DND-41 (cell line): ENCODE data around the gene TBC1D8.
A peak's percentile ranks its signal among the peaks of the same experiment; 100 is the strongest.

Source experiments
- ATAC-seq: fragments of 200-7000 bp; cut with Tn5 transposase; 3 replicates; pipeline ENCODE4 v1.9.1; 2021; ENCODE audit warnings: low read depth; ENCODE audit not compliant: insufficient read depth
- DNase-seq: peaks from one replicate; pipeline ENCODE4 v3.0.0-alpha.2; 2020
- H2AFZ ChIP-seq: 2 replicates; pipeline ENCODE4 v1.6.0; 2012; ENCODE audit warnings: low read depth, low read length
- H3K27ac ChIP-seq: 2 replicates; pipeline ENCODE4 v1.5.1; 2012; ENCODE audit warnings: low read length, inconsistent platforms
- H3K27me3 ChIP-seq: fragments of 200-600 bp; sonication (generic); 2 replicates; pipeline ENCODE4 v1.6.0; 2012; ENCODE audit warnings: low read length, mild to moderate bottlenecking, inconsistent platforms; ENCODE audit not compliant: insufficient read depth, poor library complexity
- H3K36me3 ChIP-seq: 2 replicates; pipeline ENCODE4 v1.5.1; 2012; ENCODE audit warnings: low read length, inconsistent platforms; ENCODE audit not compliant: insufficient read depth
- H3K4me1 ChIP-seq: 2 replicates; pipeline ENCODE4 v1.5.1; 2012; ENCODE audit warnings: mild to moderate bottlenecking, low read length; ENCODE audit not compliant: insufficient read depth
- H3K4me2 ChIP-seq: 2 replicates; pipeline ENCODE4 v1.6.0; 2012; ENCODE audit warnings: mild to moderate bottlenecking, moderate library complexity, low read length, inconsistent platforms; ENCODE audit not compliant: insufficient read depth
- H3K4me3 ChIP-seq, 2 experiments: fragments of 200-600 bp in 1 of 2; shearing (Covaris generic) in 1 of 2; 2 replicates each; pipeline ENCODE4 v1.5.1; 2012 to 2016; ENCODE audit warnings: inconsistent platforms in 2 of 2, low read length in 2 of 2, mild to moderate bottlenecking in 2 of 2, low read depth in 1 of 2, moderate library complexity in 1 of 2
- H3K79me2 ChIP-seq: 2 replicates; pipeline ENCODE4 v1.6.0; 2012; ENCODE audit warnings: low read length, inconsistent platforms; ENCODE audit not compliant: insufficient read depth
- H3K9ac ChIP-seq: 2 replicates; pipeline ENCODE4 v1.6.0; 2012; ENCODE audit warnings: low read depth, mild to moderate bottlenecking, inconsistent platforms, low read length, moderate library complexity
- H3K9me3 ChIP-seq: 2 replicates; pipeline ENCODE4 v1.5.1; 2012; ENCODE audit warnings: low read length, moderate library complexity, mild to moderate bottlenecking, inconsistent platforms; ENCODE audit not compliant: insufficient read depth, severe bottlenecking
- H4K20me1 ChIP-seq: 2 replicates; pipeline ENCODE4 v1.6.0; 2012; ENCODE audit warnings: low read length; ENCODE audit not compliant: insufficient read depth
- EZH2 ChIP-seq: IDR thresholded peaks from 3 replicates; pipeline ENCODE4 v1.6.1; 2012; ENCODE audit warnings: borderline replicate concordance, low read depth, mild to moderate bottlenecking, moderate library complexity, low read length, inconsistent platforms; ENCODE audit not compliant: severe bottlenecking
- TF ChIP-seq, protein P1 (sequence below): IDR thresholded peaks from 2 replicates; pipeline ENCODE4 v1.5.1; 2012; ENCODE audit warnings: borderline replicate concordance, low read length, moderate library complexity, mild to moderate bottlenecking; ENCODE audit not compliant: poor library complexity, severe bottlenecking; ENCODE audit errors: extremely low read depth

Gene TBC1D8

GRCh38 chr2:101111262-101111838, 39.8 kb downstream of the TBC1D8 start:
- ATAC-seq (no peak), DNase-seq (no peak)
- Histone ChIP-seq H3K4me2 (no peak overlapping the region), H3K36me3 (no peaks in the 10 kb centered on the region), H3K4me3 (no peak overlapping the region), H2AFZ (no peak overlapping the region), H3K4me1 (peaks cover 82% of the 10 kb centered on the region), H3K79me2 (peaks cover 30% of the 10 kb centered on the region), H3K27me3 (no peaks in the 10 kb centered on the region), H4K20me1 (no peaks in the 10 kb centered on the region), H3K27ac (peak overlapping the region; percentile 58; the same call in 1 of the 2 replicates), H3K9me3 (no peaks in the 10 kb centered on the region), H3K9ac (no peak overlapping the region)
- no peak for TF ChIP-seq EZH2
- TF ChIP-seq, protein P1, sequence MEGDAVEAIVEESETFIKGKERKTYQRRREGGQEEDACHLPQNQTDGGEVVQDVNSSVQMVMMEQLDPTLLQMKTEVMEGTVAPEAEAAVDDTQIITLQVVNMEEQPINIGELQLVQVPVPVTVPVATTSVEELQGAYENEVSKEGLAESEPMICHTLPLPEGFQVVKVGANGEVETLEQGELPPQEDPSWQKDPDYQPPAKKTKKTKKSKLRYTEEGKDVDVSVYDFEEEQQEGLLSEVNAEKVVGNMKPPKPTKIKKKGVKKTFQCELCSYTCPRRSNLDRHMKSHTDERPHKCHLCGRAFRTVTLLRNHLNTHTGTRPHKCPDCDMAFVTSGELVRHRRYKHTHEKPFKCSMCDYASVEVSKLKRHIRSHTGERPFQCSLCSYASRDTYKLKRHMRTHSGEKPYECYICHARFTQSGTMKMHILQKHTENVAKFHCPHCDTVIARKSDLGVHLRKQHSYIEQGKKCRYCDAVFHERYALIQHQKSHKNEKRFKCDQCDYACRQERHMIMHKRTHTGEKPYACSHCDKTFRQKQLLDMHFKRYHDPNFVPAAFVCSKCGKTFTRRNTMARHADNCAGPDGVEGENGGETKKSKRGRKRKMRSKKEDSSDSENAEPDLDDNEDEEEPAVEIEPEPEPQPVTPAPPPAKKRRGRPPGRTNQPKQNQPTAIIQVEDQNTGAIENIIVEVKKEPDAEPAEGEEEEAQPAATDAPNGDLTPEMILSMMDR, result no peak

DNA sequence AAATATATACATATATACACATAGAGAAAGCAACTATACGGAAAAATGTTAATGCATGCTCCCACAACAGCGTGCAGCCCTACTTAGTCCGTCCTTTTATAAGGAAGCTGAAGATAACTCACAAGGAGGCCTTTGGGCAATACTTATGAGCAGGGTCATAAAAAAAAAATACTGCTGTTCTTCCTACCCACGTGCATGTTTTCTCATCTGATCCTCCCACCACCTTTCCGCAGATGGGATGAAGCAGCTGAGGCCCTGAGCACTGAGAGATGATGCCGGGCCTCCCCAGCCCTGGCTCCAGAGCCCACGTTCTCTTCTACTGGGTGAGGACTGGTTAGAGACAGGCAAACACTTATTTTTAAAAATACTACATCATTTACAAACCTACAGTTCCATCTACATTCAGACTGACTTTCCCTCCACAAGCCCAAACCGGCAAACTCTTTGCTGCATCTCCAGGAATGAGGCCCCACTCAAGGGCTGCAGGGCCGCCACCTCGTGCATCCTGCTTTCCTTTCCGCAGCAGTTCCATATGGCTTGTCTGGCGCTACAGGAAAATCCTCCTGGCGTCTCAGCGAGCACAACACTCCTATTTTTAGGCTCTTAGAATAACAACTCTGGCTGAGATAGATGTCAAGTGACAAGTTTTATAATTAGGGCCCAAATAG, 41.6 kb downstream of the TBC1D8 start:
- Histone ChIP-seq H3K27me3 (no peaks in the 10 kb centered on the region), H3K4me2 (peak overlapping the region; percentile 28; the same call in 1 of the 2 replicates), H3K4me3 (no peak overlapping the region), H3K9me3 (no peaks in the 10 kb centered on the region), H3K9ac (peak overlapping the region; percentile 26; the same call in 1 of the 2 replicates), H3K27ac (peak overlapping the region; percentile 70), H2AFZ (no peak overlapping the region), H3K4me1 (peaks cover 73% of the 10 kb centered on the region), H3K36me3 (no peaks in the 10 kb centered on the region), H4K20me1 (no peaks in the 10 kb centered on the region), H3K79me2 (peaks cover 39% of the 10 kb centered on the region)
- TF ChIP-seq EZH2, result no peak
- TF ChIP-seq, protein P1, result no peak
- DNase-seq (no peak), ATAC-seq (no peak)

GRCh38 chr2:101108357-101108756, 42.8 kb downstream of the TBC1D8 start:
- H4K20me1 ChIP-seq, result no peaks in the 10 kb centered on the region

More at GRCh38 chr2:101108357-101108756, 42.8 kb downstream of the TBC1D8 start:
- Histone ChIP-seq H3K79me2 (peaks cover 39% of the 10 kb centered on the region), H3K36me3 (no peaks in the 10 kb centered on the region), H3K4me2 (no peak overlapping the region), H3K27ac (no peak overlapping the region), H3K4me3 (no peak overlapping the region), H3K9ac (no peak overlapping the region), H3K9me3 (no peaks in the 10 kb centered on the region), H3K4me1 (peaks cover 61% of the 10 kb centered on the region), H3K27me3 (no peaks in the 10 kb centered on the region), H2AFZ (no peak overlapping the region)
- DNase-seq (no peak), ATAC-seq (no peak)
- TF ChIP-seq, protein P1, result no peak
- TF ChIP-seq EZH2, result no peak
